Activated T-cell treated with anti-CD3 and anti-CD28 coated beads for 48 hours (primary cell): Measurements from ENCODE around the gene SPP2.

Experiments used
- DNase-seq: peaks from one replicate; pipeline ENCODE4 v3.0.0-alpha.2; 2020; ENCODE audit warnings: low read depth

The SPP2 gene, protein sequence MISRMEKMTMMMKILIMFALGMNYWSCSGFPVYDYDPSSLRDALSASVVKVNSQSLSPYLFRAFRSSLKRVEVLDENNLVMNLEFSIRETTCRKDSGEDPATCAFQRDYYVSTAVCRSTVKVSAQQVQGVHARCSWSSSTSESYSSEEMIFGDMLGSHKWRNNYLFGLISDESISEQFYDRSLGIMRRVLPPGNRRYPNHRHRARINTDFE

DNA sequence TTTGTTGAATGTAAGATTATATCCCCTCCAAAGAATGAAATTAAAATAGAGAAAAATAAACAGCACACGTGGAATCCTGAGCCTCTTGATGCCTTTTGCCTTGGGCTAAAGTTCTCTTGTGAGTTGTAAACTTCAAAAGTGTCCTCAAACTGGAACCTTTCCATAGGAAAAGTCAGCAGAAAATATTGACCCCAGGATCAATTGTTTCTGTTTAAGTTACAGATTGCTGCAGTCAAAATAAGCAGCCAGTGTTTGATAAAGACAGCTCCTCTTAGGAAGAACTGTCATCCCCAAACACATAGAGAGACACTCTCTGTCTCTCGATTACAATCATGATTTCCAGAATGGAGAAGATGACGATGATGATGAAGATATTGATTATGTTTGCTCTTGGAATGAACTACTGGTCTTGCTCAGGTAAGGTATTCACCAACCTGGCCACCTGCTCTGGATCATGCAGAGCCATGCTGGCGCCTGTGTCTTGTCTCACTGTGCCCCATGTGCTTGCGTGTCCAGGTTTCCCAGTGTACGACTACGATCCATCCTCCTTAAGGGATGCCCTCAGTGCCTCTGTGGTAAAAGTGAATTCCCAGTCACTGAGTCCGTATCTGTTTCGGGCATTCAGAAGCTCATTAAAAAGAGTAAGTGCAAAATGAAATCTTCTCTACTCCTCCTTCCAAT is at the start of gene SPP2:
Gene SPP2, plus strand, starts transcription at position 248 of the 681 bp plus-strand sequence. Its CDS starts 85 bp downstream, at position 333.
- DNase-seq: no peak

DNA sequence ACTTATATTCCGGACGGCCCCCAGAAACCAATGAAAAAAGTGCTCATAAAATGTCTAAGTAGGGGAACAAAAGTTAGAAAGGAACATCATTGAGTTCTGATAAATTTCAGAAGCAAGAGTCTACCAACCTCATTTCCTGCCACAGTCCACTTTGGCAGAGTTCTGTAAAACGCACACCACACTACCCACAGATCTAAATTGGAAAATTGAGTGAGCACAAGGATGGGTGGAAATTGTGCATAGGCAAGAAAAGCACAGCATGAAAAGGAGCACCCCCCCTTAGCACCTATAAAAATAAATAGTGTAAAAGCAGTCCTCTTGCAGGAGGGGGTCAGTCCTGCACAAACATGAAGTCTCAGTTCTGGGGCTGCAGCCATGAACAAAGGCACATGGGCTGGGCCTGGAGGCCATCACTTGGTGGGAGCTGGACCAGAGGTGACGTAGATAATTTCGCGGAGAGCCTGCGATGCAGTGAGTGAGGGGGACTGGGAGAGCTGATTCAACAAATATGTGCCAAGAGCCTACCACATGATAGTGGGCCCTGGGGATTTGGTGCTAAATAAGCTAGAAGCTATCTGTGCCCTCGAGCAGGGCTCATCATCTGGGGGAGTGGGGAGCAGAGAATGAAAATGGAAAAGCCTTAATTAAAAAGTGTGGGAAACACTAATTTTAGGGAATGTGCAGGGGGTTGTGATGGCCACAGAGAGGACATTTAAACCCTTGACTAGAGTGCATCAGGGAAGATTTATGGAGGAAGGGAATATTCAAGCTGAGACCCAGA is 48.9 kb upstream of the SPP2 start:
- DNase-seq: no peak

DNA sequence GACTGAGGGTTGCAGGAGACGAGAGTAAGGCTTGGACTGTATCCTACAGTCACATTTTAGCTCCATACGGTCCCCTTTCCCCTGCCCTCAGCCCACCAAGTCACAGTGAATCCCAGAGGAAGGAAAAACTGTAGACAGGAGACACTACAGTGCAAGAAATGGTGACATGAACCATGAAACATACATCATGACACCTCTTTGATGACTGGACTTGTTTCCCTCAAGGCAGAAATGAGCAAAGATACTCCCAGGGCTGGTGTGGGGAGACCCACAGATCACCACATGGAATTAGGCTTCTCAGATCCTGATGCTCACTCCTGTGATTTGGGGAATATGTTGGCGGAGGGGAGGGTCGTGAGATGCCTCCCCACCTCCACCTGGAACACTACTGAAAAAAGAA is 48.2 kb upstream of the SPP2 start:
- DNase-seq: no peak

DNA sequence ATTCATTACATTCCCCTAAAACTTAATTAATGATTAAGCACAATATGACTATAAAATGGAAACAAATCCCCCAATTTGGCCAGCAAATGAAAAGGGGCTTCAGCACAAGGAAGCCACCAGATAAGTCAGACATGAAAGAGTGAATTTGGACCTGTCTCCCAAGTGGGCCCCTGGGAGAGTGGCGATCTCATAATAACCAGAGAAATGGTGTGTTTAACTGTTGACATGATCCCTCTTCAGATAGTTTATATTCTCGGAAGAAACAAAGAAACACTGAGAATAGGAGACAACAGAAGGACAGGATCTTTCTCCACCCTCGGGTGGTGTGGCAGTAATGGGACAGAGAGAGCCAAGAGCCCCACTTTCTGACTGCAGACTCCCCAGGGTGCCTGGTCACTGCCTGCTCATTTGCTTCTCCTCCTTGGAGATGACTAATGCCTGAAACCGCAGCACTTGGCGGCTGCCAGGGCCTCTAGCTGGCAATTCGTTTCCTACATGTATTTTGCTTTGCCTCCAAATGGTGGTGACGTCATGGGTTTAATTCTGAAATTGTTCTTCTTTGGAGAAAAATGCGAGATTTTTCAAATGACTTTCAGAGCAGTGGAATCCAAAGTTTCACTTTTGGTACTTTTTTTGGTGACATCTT is 46.4 kb upstream of the SPP2 start:
- peak; percentile 26 for DNase-seq

DNA sequence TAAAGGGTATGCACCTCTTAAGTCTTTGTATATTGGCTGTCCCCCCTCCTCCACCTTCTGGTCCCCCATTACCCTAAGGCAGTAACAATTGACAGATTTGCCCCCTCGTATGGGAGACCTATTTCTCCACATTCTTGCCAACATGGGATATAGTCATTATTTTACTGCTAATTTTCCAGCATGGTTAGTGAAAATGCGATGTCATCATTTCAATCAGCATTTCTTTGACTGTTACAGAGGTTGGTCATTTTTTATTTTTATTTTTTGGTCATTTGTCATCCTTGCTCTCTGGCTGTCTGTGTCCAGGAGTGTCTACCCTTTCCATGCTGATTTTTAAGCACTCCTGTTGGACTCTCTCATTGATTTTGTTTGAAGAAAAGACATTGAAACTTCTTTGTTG is 45.4 kb upstream of the SPP2 start:
- no peak for DNase-seq

DNA sequence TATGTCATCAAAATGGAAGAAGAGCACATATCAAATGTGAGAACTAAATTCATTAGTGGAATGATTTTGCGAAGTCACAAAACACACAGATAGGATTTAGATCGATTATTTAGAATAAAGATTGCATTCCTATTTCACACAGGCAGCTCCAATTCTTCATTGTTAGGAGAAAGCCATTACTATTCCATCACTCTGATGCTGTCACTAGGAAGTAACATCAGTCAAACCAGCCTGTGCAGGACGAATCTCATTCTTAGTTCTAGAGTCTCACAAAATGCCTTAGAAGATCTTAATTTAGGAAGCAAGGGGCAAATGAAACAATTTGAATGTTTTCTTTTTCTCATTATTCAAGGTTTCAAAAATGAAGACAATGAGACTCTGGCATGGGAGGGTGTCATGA is 44.0 kb upstream of the SPP2 start:
- no peak for DNase-seq

DNA sequence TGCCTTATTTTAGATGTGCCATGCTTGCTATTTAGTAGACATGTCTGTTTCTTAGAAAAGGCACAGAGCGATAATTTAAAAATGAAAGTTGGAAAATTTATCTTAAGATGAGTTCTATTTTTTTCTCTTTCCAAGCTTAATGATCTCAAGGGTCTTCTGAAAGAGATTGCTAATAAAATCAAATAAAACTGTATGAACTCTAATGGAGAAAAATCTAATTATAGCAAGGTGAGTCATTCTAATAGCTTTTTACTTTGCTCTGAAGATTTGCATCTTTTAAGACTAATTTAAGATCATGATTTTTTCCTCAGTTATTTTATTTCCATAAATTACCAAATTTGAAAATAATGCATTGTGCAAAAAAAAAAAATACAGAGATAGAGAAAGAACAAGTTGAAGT is 36.1 kb upstream of the SPP2 start:
- no peak for DNase-seq

DNA sequence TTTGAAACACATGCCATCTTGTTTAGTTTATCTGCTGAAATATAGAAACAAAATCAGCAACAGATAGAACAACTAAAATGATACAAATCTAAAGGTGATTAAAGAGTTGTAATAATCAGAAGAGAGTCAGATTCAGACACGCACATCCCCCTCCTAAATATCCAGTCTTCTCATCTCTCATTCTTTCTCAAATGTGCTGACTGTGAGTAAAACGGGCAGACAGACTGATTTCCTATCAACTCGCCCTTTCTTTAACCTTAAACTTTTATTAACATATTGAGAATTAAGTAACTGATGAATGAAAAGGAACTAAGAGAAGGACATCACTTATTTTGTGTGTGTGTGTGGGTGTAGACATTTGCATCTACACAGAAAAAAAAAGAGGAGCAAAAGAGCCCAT is 34.6 kb upstream of the SPP2 start:
- DNase-seq: no peak

DNA sequence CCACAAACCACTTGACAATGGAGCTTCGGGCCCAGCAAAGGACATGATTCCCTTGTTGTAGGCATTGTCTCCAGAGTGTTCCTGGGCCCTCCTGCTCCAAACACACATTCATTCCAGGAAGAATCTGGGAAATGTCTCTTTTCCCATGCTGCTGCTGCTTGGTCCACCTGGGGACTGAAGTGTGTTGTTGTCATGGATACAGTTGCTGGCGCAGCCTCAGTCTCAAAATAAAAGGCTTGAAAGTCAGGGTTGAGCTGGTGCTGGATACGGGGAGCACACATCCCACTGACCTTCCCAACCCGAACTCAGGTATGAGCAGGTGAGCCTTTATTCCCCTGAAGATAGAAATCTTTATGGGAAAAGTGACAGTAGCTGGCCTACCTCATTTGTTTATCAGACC is 30.6 kb upstream of the SPP2 start:
- no peak for DNase-seq

DNA sequence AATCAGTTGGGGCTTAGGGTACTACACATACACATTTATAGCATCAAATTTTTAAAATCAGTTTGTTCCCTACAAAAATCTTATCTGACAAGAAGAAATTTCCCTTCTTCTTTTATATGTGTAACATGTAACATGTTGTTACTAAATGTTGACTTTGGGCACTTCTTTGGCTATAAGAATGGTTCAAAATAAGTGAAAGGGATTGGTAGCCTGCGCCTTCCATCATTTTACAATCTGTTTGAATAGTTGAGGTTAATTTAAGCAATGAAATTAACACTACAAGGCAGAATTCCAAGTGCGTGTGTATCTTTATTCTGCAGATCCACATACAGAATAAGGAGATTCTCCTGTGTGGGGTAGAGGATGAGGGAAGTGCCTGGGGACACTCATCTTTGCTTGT is 30.2 kb upstream of the SPP2 start:
- no peak for DNase-seq

DNA sequence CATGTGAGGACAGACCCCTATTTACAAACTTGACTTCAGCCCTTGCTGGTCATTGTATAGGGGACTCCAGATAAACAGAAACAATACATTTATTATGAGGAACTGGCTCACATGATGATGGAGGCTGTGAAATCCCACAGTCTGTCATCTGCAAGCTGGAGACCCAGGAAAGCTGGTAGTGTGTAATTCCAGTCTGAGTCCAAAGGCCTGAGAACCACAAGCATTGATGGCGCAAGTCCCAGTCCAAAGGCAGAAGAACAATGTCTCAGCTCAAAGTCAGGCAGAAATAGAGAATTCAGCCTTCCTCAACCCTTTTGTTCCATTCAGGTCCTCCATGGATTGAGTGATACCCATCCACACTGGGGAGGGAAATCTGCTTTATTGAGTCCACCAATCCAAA is 28.1 kb upstream of the SPP2 start:
- DNase-seq: no peak

DNA sequence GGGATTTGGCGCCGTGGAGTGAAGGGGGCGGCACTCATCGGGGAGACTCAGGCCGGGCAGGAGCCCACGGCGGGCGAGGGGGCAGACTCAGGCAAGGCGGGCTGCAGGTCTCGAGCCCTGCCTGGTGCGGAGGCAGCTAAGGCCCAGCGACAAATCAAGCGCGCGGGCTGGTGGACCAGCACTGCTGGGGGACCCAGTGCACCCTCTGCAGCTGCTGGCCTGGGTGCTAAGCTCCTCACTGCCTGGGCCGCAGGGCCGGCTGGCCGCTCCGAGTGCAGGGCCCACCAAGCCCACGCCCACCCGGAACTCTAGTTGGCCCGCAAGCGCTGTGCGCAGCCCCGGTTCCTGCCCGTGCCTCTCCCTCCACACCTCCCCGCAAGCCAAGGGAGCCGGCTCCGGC is 26.2 kb upstream of the SPP2 start:
- DNase-seq: no peak

DNA sequence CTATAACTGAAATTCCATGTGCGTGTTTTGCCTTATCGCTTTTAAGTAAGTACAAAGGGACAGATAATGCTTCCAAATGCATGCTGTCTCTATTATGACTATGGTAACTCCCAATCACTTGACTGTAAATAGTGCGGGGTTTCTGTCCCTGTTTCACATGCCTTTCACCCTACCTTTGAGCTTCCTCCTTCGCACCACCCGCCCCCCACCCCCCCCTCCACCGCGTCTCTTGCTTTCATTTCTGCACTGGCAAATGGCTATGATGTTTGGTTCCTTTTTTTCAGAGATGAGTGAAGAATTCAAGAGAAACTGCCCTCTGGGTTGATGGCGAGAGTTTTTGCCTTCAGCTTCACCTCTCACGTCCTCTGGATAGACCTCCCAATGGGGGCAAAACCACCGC is 25.0 kb upstream of the SPP2 start:
- no peak for DNase-seq

DNA sequence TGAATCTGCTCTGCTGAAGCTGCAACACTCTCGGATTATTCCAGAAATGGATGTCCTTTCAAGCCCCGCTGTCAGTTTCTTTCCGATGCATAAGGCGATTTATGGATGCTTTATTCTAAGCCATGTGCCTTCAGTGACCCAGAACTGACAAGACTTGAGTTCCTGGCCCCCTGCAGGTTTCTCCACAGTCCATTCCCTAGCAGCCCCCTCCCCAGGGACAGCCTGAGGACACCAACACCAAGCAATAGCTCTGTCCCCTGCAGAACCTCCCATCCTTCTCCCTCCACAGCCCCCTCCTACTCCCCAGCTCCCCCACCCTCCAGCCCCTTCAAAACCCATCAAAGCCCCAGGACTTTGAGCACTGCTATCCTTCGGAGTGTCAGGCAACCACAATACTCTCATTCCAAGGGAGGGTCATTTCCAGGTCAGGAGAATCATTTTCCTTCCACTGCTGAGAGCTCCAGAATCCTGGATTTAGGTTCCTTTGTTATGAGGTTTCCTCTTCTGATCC is 24.6 kb upstream of the SPP2 start:
- DNase-seq: no peak

DNA sequence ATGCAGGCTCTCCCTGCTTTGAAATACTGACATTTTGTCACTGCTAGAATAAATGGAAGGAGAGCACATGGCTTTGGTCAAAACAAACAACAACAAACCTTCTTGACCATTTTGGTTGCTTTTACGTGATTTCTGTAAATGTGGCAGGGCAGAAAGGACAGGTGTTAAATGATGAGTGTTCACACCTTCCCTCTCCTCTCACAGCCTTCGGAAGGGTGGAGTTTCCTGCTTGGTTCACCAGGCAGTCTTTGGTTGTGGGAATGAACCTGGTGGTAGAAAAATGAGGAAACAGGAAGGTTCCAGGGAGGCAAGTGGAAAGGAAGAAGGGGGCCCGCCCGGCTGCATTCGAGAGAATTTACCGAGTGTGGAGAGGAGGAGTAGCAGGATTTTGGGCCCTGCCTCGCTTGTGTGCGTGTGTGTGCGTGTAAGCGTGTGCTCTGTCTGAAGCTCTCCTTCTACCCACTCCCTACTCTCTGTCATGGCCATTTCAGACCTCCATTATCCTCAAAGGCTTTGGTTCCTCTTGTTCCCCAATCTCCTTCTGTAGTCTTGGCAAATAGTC is 23.7 kb upstream of the SPP2 start:
- DNase-seq: no peak

DNA sequence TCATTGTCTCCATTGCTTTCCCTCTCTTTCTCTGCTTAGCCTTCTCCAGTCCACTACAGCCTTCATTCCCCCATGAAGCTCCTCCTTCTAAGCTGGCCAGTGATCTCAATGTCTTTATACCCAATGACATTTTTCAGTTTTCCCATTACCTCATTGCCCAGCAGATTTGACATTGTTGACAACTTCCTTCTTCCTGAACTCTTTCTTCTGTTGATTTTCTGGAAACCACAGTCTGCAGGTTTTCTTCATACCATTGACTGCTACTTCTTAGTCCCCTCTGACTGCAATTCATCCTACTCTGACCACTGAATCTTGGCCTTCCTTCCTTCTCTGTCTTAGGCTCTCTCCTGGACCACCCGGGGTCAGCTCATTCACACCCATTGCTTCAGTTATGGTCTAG is 22.9 kb upstream of the SPP2 start:
- no peak for DNase-seq

DNA sequence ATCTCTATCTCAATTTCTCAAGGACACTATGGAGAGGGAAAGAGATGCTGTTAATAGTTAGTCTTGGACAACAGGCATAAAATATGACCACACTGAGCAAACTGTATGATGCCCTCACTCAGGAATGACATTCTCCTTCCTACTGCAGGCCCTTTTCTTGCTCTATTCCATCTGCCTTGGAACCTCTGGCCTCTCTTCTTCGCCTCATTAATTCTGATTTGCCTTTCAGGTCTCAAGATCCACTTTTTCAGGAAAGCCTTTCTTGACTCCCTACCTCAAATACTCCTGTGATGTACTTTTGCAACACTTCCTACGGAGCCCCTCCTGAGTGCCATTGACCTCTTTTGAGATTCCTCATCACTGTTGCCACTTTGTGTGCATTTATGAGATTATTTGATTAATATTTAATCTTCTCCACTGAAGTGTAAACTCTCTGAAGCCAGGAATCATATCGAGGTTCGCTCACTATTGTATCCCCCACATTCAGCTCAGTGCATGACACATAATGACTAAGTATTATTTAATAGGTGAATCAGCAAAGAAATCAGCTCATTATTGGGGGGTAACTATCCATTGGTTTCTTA is 21.3 kb upstream of the SPP2 start:
- DNase-seq: no peak

DNA sequence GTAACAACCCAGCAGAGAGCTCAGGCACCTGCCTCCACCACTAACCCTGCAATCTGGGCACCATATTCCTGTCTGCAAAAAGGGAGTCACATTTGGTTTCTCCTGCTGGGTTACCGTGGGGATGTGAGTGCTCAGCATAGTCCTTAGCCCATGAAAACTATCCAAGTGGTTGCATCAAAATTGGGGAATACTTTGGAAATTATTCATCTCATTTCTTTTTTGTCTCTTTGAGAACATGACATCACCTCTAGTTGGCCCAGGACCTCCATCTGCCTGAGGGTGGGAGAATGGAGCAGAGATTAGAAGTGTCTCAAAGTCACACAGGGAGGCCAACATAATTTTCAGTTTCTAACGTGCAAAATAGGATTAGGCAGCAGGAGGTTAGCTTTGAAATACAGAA is 19.3 kb upstream of the SPP2 start:
- no peak for DNase-seq

DNA sequence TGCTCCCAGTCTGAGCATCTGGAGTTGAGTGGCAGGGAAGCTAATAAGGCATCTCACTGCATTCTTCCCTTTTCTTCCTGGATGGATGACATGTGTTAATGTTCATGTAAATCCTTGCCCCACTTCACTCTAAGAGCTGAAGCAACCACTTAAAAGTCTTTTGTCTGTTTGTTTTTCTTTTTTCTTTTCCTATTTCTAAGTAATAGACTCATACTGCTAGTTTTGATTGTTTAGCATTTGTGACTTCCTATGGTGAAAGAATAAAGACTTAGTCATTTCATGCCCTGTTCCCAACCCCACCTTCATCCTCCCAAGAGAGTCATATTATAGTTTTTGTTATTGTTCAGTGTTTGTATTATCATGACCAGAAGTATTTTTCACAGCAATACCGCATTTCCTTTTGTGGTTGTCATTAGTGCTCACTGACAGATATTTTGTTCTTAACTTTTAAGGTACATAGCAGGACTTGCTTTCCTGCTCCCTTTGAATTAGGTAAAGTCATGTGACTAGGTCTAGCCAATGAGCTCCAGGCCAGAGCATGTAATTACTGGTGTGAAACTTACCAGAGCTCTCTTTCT is 18.1 kb upstream of the SPP2 start:
- DNase-seq: no peak

DNA sequence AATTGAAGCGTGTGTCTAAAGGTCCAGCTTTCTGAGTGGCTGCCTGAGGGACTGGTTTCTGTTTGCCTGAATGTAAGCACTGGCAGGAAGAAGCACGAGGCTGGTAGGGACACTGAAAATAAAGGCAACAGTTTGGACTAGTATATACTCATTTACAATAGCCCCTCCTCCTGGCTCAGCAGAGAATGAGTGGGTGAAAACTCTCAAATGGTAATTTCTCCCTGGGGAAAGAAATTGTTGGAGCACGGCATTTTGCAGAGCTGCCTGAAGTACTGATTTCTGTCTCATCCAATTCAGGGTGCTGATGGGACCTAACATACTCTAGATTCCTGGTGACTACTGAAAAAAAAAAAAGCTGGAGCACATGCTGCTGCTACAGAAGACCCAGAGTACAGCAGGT is 17.3 kb upstream of the SPP2 start:
- DNase-seq: no peak

DNA sequence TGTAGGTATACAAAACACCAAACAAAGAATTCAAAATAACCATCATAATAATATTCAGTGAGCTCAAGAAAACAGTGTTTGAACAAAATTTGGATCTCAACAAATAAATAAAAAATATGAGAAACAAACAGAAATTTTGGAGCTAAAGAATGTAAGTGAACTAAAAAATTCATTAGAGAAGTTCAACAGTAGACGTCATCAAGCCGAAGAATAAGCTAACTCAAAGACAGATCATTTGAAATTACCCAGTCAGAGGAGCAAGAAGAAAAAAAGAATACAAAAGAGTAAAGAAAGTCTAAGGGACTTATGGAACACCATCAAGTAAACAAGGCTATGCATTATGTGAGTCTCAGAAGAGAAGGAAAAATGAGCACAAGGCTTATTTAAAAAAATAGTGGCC is 16.6 kb upstream of the SPP2 start:
- no peak for DNase-seq
